Epidermal melanocyte (primary cell): ENCODE measurements around the gene RAD51B.

Experiments used
- DNase-seq: peaks from one replicate; pipeline ENCODE4 v3.0.0; 2011; ENCODE audit warnings: low spot score; ENCODE audit not compliant: insufficient read length

The RAD51B gene

DNA sequence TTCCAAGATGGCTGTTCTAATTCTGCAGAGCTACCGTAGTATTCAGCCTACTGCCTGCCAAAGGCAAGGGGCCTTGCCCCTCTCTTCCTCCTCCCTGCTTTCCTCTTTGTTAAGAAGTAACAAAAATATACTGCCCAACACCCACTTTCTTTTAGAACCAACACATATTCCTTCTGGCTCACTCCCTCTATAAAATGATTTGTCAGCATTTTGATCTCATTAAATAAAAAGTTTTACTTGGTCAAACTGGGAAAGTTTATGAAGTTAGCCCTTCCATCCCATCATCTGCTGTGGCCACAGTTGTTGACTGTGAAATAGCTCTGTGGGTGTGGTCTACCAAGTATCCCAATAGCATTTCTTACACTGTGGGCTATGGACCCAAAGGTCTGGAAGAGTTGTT, 500.9 kb downstream of the RAD51B start:
- DNase-seq, result no peak

DNA sequence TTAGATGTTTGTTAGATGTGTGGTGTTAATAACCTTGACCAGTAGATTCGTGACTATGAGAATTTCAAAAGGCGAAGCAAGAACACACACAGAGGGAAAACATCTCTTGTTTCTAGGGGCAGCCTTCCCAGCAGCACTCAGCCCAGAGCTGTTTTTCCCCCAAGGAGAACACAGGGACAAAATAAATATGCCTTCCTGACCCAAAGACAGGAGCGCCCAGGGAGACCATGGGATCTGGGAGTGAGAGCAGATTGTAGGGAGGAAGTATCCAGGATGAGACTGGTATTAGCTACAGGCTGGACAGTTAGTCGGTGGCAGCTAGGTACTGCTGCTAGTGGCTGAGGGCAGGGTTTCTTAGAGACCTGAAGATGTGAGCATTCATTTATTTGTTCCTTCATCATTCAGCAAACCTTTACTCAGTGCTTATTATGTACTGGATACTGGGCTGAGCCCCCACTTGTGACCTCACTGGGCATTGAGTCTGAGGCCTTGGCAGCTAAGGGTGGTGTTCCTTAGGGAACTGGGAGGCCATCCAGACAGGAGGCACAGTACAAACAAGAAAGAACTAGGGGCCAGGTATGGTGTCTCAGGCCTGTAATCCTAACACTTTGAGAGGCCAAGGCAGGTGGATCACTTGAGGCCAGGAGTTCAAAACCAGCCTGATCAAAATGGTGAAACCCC, 503.5 kb downstream of the RAD51B start:
- no peak for DNase-seq

DNA sequence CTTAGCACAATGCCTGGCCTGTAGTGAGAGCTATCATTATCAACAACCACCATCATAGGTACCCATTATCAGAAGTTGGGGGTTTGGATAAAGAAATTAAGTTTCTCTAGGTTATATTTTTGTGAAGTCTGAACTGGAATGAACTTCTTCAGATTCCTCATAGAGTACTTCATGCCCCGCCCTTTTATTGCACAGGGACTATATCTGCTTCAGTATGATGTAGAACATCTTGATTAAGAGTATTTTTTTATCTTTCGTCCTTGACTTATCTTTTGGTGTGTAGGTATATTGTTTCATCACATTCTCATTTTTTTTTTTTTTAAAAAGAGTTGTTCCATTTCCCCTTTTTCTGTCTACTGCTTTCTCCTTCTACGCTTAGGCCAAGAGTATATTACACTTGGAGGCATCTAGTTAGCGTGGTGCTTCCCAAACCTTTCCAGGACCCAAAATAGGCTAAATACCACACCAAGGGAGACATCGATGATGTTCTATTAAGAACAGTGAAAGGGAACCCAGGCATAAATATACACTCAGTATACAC, 505.8 kb downstream of the RAD51B start:
- DNase-seq, result no peak

DNA sequence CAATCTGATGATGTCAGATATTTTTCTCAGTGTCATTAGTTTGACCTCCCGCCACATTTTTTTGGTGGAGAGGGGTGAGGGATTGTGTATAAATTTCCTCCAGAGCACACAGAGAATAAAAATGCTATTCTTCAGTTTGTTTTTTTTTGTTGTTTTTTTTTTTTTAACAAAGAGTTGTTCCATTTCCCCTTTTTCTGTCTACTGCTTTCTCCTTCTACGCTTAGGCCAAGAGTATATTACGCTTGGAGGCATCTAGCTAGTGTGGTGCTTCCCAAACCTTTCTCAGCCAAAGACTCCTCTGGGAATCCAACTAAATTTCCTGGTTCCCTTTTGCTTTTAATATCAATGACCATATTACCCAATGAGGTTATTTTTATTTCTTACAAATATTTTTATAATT, 507.7 kb downstream of the RAD51B start:
- no peak for DNase-seq

DNA sequence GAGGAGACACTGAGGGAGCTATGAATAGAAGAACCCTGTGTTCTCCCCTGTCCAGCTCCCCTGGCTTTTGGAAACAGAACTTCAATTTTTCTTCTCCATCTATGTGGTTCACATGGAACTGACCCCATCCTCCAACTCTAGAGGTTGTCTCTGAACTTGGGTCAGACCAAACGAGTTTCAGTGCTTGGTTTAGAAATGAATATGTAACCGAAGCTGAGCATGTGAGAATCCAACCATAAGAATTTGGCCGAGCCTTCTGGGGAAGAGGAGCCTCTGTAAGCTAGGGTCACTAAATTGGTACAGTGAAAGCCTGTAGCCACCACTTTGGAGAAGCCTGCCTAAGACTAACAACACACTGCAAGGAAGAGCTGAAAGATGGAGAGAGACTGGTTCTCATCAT, 508.9 kb downstream of the RAD51B start:
- DNase-seq, result no peak

DNA sequence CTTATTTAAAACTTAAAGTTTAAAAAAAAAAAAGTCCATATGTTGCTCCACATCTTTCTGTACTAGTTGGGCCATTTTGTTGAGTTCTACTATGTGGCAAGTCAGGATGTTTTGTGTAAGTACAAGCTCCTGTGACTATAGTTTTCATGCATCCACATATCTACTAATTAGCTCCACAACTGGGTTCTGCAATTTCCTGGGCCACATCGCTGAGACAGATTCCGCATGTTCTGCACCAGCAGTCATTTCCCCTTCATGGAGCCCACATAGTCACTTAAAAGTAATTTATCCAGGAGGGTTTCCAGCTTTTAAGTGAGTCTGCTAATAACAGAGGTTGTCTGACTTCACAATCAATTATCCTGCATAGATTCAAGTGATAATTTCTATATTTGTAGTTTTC, 511.8 kb downstream of the RAD51B start:
- DNase-seq, result no peak

DNA sequence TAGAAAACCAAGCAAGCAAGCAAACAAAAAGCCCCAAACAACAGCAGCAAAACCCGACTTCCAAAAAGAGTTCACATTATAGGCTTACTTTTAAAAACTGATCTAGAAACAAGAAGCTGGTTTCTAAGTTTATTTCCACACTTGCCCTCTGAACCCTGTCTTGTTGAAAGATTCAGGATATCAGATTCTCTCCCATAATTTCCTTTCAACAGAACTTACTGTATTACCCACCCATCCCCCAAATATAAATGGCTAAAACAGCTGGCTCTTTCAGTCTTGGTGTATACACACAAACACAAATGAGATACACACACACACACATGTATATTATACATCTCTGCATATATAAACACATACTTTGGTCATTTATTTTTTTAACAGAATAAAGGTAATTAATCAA, 512.4 kb downstream of the RAD51B start:
- no peak for DNase-seq

DNA sequence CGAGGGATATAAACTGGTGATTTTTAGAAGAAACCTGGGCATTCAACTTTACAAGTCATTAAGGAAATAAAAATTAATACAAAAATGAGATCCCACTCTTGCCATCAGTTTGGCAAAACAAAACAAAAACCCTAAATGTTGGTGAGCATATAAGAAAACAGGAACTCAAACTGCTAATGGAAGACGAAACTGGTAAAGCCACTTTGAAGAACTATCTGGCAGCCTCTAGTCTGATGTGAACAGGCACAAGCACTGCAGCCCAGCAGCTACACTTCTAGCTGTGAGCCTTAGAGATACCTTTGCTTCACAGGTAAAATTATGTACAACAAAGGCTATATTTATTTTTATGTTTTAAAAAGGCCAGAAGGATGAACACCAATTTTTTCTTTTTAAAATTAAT, 513.7 kb downstream of the RAD51B start:
- DNase-seq, result no peak

DNA sequence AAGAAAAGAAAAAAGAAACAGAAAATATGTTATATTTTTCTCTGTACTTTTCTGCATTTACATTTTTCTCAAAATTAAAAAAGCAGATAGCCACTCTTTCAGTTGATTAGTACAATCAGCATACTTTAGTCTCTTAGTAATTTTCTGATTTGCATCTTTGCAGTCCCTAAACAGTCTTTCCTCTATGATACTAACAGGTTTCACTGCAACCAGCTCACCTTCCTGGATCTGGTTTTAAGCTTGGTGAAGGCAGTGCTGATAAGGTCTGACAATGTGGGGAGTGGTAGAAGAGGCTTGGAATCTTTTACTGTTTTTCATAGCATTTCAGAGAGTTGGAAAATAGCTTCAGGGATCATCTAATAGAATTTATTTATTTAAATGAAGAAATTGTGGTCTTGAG, 515.7 kb downstream of the RAD51B start:
- DNase-seq, result no peak

DNA sequence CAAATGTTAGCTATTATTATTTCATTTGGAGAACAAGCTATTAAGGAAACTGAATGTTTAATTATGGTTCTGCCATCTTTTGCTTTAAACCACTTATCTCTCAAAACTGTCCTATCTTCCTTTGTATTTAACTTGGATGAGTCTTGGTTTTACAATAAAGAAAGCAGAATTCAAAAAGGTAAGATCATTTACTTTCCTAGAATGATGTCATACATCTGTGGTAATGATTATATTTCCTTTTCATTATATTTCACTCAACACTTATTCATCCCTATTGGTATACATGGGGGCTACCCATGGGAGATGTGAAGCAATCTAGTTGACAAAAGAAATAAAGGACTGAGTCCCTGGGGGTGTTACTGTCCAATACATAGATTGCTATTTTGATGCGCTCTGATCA, 516.6 kb downstream of the RAD51B start:
- DNase-seq, result no peak

DNA sequence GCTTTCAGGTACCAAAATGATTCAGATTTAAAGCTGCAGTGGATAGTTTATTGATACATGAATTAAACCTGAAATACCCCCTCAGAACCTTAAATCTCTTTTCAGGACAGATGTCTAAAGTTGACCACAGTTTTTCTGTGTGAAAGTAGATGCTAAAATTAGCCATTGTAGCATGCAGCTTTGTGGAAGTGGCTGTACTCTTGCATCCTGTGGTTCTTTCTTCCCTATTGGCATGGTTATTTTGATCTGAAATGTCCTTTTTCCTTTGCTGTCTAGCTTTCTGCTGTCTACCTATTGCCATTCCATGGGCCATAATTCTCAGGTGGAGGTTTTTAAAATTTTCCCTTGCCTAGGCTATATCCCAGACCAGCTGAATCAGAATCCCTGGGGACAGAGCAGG, 517.7 kb downstream of the RAD51B start:
- no peak for DNase-seq

DNA sequence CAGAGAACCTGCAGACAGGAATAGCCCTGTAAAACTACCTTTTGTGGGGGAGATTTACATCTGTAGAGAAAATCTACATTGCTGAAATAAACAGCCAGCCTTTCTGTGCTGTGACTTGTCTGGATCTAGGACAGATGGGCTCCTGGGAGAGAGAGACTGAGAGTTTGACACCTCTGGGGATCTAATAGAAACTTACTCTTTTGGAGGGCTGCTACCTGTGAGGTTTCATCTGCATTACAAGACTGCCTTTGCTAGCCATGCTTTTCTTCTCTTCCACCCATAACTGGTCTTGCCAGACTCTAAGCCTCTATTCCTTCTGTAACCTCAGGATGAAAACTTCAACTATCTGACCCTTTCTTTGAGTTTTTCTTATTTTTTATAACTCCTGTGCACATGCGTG, 520.7 kb downstream of the RAD51B start:
- no peak for DNase-seq

DNA sequence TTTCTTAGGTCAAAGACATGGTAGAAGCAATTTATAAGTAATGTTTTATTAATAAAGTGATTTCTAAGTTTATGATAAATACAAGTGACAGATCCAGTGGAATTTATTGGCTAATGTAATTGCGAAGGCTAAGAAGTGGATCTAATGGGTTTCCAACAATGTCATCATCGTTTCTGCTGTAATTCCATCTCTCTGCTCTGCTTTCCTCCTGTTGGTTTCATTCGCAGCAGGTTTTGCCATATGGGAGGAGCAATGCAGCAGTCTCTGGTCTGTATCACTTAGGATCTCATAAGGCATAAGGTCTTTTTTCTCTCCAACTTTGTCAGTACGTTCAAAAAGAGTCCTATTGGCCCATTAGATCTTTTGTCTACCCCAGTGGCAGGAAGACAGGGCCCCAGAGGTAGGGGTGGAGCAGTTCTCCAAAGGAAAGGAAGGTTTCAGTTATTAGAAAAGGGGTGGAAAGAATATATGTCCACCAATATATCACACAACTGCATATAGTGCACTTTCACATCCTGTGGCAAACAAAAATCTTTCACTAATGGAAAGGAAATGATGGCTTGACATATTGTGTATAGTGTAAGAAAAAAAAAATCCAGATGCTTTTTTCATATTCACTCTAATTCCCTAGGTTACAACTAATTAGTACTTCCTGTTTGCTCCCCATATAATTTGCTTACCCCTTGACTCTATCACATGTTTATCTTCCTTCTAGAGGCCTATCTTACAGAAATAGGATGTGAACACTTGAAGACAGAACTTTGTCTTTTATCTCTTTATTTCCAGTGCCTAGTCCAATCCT, 522.0 kb downstream of the RAD51B start:
- DNase-seq, result no peak

DNA sequence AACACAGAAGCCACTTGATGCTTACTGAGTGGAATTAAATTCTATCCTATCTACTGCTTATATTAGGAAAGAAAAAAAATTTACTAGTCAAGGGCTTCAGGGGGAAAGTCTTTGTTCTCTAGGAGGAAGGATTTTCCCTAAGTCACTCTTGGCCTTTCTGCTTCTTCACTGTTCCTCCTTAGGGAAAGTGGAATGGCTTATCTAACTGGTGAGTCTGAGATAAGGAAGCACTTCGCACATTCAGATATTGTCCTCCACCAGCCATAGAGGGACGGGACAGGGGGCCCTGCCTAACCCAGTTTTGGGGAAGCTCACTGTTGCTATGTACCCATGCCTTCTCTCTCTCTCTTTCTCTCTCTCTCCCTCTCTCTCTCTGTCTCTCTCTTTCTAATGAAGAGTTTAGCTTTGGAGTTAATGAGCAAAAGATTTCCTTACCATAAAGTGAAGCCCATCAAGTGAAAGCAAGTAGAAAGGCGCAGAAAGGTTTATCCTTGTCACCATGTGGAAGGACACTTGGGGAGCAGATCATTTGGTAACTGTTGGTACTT, 522.7 kb downstream of the RAD51B start:
- DNase-seq, result no peak

DNA sequence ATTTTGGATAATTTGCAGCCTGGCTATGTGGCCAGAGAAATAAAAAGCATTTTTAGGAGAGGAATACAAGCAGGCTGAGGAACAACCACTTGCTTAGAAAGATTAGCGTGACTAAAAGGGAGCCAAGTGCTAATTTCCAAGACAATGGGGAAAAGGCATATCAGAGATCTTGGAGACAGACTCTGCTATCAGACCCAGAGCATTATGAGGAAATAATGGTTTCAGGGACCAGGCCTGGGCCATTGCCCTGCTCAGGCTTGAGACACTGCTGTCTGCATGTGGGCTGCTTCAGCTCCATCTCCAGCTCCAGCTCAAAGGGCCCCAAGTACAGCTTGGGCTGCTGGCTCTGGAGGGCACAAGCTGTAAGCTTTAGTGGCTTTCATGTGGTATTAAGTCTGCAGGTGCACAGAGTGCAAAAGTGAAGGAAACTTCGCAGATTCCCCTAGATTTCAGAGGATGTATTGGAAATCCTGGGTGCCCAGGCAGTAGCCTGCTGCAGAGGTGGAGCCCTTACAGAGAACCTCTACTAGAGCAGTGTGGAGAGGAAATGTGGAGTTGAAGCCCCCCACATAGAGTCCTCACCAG, 524.0 kb downstream of the RAD51B start:
- no peak for DNase-seq

DNA sequence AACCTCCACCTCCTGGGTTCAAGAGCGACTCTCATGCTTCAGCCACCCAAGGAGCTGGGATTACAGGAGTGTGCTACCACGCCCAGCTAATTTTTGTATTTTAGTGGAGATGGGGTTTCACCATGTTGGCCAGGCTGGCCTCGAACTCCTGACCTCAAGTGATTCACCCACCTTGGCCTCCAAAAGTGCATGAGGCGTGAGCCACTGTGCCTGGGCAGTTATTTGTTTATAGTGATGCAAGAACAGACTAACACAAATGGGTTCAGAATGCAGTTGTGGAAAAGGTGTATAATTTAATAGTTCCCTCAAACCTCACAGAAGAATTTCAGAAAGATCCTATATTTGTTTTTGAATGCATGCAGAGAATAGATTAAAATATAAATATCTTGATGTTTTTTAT, 526.2 kb downstream of the RAD51B start:
- no peak for DNase-seq

DNA sequence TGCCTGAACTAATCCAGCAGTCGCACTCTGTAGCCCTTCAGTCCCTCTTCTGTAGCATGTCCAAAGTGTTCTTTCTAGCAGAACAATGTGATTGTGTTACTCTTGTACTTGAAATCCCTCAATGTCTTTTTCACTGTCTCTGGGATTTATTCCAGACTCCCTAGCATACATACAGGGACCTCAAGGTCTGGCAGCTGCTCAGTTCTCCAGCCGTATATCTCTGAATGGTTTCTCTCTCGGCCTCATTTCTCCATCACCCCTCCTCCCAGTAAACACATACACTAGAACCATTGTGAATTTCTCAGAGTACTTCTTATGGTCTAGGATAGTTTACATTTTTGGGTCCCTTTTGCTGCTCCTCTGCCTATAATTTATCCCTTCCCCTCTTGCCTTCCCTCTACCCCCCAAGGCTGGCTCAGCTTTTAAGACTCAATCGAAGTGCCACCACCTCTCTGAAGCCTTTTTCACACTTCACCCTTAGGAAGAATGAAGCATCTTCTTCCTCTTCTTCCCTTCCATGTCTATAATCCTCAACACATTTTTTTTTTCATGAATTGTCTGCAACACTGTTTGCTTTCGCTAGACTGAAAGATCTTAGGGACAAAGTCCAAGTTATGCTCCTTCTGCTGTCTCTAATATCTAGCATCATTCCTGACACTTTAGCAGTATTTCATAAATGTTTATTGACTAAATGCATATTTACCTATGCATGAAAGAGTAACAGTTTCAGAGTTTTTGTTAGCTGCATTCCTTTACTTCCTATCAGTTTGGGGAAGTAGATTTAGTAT, 527.2 kb downstream of the RAD51B start:
- DNase-seq, result peak; percentile 58

DNA sequence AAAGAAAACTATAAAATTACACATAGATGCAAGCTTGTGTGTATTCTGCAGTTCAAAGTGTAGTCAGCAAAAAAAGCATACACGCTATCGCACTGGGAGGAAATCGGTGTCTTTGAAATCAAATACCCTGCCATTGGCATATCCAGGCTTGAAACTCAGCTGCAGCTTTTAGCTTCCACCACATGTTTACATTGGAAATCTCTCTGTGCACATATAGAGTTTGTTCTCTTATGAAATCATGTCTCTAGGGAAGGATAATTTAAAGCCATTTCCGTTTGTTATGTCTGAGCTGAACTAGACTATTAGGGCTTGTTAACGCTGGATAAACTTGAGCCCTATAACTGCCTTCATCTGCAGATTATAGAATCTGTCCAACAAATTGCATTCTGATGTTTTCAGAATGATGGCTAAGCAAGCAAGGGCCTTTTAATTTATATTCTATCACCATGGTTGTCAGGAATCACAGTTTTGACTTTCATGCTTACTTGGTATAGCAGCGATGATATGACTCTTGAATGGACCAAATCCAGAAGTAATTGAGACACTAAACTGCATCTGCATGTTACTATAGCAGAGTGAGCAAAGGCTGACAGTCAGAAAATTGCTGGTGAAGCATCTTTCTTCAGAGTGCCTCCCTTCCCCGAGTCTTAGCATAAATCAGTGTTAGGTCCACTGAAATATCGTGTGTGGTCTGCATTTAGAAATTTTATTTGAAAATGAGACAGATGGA, 530.5 kb downstream of the RAD51B start:
- DNase-seq, result no peak

DNA sequence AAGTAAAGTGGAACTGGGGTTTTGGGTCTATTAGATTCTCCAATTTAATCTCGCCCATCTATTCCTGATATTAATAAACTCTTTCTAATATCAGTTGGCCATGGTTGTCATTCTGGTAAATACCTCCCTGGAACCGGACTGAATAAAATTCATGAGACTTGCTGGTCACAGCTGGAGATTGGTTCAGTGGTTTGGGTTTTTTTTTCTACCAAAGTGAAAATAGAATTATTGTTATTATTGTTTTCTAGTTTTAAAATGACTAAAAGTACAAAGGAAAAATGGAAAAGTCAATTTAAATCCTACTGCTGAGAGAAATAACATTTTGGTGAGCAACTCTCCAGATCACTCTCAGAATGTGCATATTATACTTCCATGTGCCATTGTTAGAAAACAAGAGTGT, 535.8 kb downstream of the RAD51B start:
- no peak for DNase-seq

DNA sequence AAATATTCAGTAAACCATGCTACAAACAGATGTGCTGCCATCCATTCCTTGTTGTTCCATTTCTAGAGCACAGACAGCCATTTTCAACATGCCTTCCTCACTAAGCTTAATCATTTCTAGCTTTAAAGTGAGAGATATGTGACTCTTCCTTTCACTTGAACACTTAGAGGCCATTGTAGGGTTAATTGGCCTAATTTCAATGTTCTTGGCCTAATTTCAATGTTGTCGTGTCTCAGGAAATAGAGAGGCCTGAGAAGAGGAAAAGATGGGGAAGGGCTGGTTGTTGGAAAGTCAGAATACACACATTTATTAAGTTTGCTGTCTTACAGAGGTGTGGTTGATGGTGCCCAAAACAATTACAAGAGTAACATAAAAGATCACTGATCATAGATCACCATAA, 538.2 kb downstream of the RAD51B start:
- DNase-seq, result no peak

DNA sequence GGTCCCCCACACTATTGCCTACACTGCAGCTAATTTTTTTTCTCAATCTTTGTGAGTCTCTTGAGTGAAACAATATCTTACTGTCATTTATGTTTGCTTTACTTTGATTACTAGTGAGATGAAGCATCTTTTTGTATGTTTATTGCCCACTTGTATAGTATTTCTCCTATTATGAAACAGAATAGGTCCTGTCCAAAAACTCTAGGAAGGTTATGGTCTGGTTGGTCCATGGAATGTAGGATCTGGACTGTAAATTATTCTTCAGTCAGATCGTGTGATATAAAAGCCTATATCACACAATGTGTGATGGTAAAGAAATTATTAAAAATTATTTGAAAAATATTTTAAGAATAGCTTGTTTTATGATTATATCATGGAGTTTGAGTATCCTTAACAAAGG, 538.9 kb downstream of the RAD51B start:
- no peak for DNase-seq
